Measurements from ENCODE around the gene SHROOM2.

Gene SHROOM2, protein sequence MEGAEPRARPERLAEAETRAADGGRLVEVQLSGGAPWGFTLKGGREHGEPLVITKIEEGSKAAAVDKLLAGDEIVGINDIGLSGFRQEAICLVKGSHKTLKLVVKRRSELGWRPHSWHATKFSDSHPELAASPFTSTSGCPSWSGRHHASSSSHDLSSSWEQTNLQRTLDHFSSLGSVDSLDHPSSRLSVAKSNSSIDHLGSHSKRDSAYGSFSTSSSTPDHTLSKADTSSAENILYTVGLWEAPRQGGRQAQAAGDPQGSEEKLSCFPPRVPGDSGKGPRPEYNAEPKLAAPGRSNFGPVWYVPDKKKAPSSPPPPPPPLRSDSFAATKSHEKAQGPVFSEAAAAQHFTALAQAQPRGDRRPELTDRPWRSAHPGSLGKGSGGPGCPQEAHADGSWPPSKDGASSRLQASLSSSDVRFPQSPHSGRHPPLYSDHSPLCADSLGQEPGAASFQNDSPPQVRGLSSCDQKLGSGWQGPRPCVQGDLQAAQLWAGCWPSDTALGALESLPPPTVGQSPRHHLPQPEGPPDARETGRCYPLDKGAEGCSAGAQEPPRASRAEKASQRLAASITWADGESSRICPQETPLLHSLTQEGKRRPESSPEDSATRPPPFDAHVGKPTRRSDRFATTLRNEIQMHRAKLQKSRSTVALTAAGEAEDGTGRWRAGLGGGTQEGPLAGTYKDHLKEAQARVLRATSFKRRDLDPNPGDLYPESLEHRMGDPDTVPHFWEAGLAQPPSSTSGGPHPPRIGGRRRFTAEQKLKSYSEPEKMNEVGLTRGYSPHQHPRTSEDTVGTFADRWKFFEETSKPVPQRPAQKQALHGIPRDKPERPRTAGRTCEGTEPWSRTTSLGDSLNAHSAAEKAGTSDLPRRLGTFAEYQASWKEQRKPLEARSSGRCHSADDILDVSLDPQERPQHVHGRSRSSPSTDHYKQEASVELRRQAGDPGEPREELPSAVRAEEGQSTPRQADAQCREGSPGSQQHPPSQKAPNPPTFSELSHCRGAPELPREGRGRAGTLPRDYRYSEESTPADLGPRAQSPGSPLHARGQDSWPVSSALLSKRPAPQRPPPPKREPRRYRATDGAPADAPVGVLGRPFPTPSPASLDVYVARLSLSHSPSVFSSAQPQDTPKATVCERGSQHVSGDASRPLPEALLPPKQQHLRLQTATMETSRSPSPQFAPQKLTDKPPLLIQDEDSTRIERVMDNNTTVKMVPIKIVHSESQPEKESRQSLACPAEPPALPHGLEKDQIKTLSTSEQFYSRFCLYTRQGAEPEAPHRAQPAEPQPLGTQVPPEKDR (N-terminal part only)

GRCh38 chrX:9785944-9786797 lies at the start of gene SHROOM2:
TSS of gene SHROOM2 (plus strand) at chrX:9786429. CDS start at chrX:9786546, 117 bp downstream.
- Mint-ChIP-seq H3K36me3 (ENCODE audit: low read depth) (no peaks in the 10 kb centered on the region), H3K27me3 (peaks cover 70% of the 10 kb centered on the region), H3K4me3 (peak within 1 kb of the TSS; percentile 59), H3K27ac (no peak within 1 kb of the TSS), H3K4me1 (ENCODE audit: low read depth) (no peaks in the 10 kb centered on the region), H3K9me3 (no peaks in the 10 kb centered on the region)
- intact Hi-C loops (cut with micrococcal nuclease), result no loop called here

DNA sequence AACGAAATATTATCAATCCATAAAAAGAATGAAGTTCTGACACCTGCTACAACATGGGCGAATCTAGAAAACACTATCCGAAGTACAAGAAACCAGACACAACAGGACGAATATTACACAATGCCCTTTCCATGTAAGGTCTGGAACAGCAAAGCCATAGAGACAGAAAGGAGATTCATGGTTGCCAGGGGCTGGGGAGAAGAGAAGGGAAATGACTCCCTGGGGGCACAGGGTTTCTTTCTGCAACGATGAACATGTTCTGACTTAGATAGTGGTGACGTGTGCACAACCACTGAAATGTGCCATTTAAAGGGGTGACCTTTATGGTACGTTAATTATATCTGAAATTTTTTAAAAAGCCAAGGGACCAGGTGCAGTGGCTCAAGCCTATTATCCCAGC lies 48.9 kb upstream of the SHROOM2 start:
- no peaks in the 10 kb centered on the region for H3K9me3 Mint-ChIP-seq
- no peak overlapping the region for H3K4me3 Mint-ChIP-seq
- H3K27ac Mint-ChIP-seq, result no peak overlapping the region
- H3K27me3 Mint-ChIP-seq, result peaks cover 43% of the 10 kb centered on the region
- intact Hi-C loops (cut with micrococcal nuclease), result no loop called here
- H3K4me1 Mint-ChIP-seq (ENCODE audit: low read depth), result peaks cover 5% of the 10 kb centered on the region
- H3K36me3 Mint-ChIP-seq (ENCODE audit: low read depth), result no peaks in the 10 kb centered on the region

DNA sequence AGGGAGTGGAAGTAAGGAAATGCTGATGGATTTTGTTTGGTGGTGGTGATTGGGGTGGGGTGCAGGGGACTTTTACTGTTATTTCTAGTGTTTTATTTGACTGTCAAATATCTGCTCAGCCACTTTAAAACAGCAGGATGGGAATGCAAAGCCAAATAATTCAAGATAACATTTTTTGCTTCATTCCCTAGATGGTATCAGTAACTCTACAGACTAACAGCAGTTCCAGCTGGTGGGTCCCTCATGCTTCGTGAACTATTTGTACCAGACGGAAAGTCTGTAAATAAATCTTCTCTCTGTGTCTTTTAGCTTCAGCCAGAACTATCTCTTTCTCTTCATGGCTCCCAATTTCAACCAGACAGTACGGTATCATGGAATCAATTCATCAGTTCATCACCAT lies 48.1 kb upstream of the SHROOM2 start:
- Mint-ChIP-seq H3K4me1 (ENCODE audit: low read depth) (peaks cover 5% of the 10 kb centered on the region), H3K27ac (no peak overlapping the region), H3K9me3 (no peaks in the 10 kb centered on the region), H3K36me3 (ENCODE audit: low read depth) (no peaks in the 10 kb centered on the region), H3K27me3 (peaks cover 46% of the 10 kb centered on the region), H3K4me3 (no peak overlapping the region)
- intact Hi-C loops (cut with micrococcal nuclease), result no loop called here

GRCh38 chrX:9739130-9739529 lies 47.1 kb upstream of the SHROOM2 start:
- Mint-ChIP-seq H3K27ac (no peak overlapping the region), H3K4me3 (no peak overlapping the region), H3K36me3 (ENCODE audit: low read depth) (no peaks in the 10 kb centered on the region), H3K27me3 (peaks cover 44% of the 10 kb centered on the region), H3K4me1 (ENCODE audit: low read depth) (peaks cover 5% of the 10 kb centered on the region), H3K9me3 (no peaks in the 10 kb centered on the region)
- intact Hi-C loops (cut with micrococcal nuclease), result no loop called here

- Mint-ChIP-seq H3K27ac (peak overlapping the region; percentile 57), H3K9me3 (peaks cover 8% of the 10 kb centered on the region), H3K4me3 (no peak overlapping the region), H3K4me1 (ENCODE audit: low read depth) (peaks cover 34% of the 10 kb centered on the region), H3K36me3 (ENCODE audit: low read depth) (peaks cover 7% of the 10 kb centered on the region), H3K27me3 (peaks cover 20% of the 10 kb centered on the region)
- intact Hi-C loops (cut with micrococcal nuclease), result no loop called here
Measured at GRCh38 chrX:9745417-9746115, 40.7 kb upstream of the SHROOM2 start.

- Mint-ChIP-seq H3K27ac (peak overlapping the region; percentile 57), H3K27me3 (peaks cover 24% of the 10 kb centered on the region), H3K9me3 (peaks cover 8% of the 10 kb centered on the region), H3K4me1 (ENCODE audit: low read depth) (peaks cover 34% of the 10 kb centered on the region), H3K36me3 (ENCODE audit: low read depth) (peaks cover 7% of the 10 kb centered on the region), H3K4me3 (no peak overlapping the region)
- intact Hi-C loops (cut with micrococcal nuclease), result no loop called here
Measured at GRCh38 chrX:9746148-9746888, 39.9 kb upstream of the SHROOM2 start.

DNA sequence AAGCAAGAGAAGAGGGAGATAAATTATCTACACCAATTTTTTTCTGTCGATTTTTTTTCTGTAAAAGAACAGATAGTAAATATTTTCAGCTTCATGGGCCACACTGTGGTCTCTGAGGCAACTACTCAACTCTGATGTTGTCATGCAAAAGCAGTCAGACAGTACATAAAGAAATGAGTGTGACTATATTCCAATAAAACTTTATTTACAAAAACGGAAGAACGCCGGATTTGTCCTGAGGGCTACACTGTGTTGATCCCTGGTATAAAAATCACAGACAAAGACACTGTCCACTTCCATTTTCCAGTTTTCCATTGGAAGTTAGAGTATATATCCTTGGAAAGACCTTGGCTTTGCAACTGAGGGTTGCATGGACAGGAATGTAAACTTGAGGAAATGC lies 38.6 kb upstream of the SHROOM2 start:
- H3K36me3 Mint-ChIP-seq (ENCODE audit: low read depth), result peaks cover 7% of the 10 kb centered on the region
- no peak overlapping the region for H3K27ac Mint-ChIP-seq
- H3K4me3 Mint-ChIP-seq, result no peak overlapping the region
- intact Hi-C loops (cut with micrococcal nuclease), result no loop called here
- peaks cover 25% of the 10 kb centered on the region for H3K27me3 Mint-ChIP-seq
- peaks cover 8% of the 10 kb centered on the region for H3K9me3 Mint-ChIP-seq
- H3K4me1 Mint-ChIP-seq (ENCODE audit: low read depth), result peaks cover 34% of the 10 kb centered on the region

- peaks cover 34% of the 10 kb centered on the region for H3K27me3 Mint-ChIP-seq
- peak overlapping the region; percentile 43 for H3K27ac Mint-ChIP-seq
- H3K4me3 Mint-ChIP-seq, result no peak overlapping the region
- peaks cover 7% of the 10 kb centered on the region for H3K36me3 Mint-ChIP-seq (ENCODE audit: low read depth)
- H3K9me3 Mint-ChIP-seq, result peaks cover 8% of the 10 kb centered on the region
- peaks cover 34% of the 10 kb centered on the region for H3K4me1 Mint-ChIP-seq (ENCODE audit: low read depth)
- intact Hi-C loops (cut with micrococcal nuclease), result no loop called here
Measured at GRCh38 chrX:9749146-9749692, 37.0 kb upstream of the SHROOM2 start.

DNA sequence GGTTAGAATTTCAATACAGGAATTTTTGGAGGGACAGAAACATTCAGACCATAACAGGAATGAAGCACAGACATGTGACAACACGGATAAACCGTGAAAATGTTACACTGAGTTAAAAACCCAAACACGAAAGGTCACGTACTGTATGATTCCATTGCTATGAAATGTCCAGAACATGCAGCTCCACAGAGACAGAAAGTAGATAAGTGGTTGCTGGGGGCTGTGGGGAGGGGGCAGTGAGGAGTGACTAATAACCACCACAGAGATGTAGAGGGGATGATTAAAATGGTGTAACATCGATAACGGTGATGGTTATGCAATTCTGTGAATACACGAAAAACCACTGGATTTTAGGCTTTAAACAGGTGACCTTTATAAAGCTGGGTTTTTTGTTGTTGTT lies 28.9 kb upstream of the SHROOM2 start:
- intact Hi-C loops (cut with micrococcal nuclease), result no loop called here

GRCh38 chrX:9758021-9758638 lies 28.1 kb upstream of the SHROOM2 start:
- H3K4me1 Mint-ChIP-seq (ENCODE audit: low read depth), result no peaks in the 10 kb centered on the region
- no peaks in the 10 kb centered on the region for H3K9me3 Mint-ChIP-seq
- intact Hi-C loops (cut with micrococcal nuclease), result no loop called here
- no peaks in the 10 kb centered on the region for H3K36me3 Mint-ChIP-seq (ENCODE audit: low read depth)
- H3K27me3 Mint-ChIP-seq, result peaks cover 58% of the 10 kb centered on the region
- no peak overlapping the region for H3K27ac Mint-ChIP-seq
- H3K4me3 Mint-ChIP-seq, result no peak overlapping the region

More for the DNA sequence above, 28.9 kb upstream of the SHROOM2 start:
- H3K36me3 Mint-ChIP-seq (ENCODE audit: low read depth), result no peaks in the 10 kb centered on the region
- no peaks in the 10 kb centered on the region for H3K9me3 Mint-ChIP-seq
- peaks cover 55% of the 10 kb centered on the region for H3K27me3 Mint-ChIP-seq
- H3K27ac Mint-ChIP-seq, result no peak overlapping the region
- no peaks in the 10 kb centered on the region for H3K4me1 Mint-ChIP-seq (ENCODE audit: low read depth)
- H3K4me3 Mint-ChIP-seq, result no peak overlapping the region

- Mint-ChIP-seq H3K4me1 (ENCODE audit: low read depth) (no peaks in the 10 kb centered on the region), H3K27ac (no peak overlapping the region), H3K9me3 (no peaks in the 10 kb centered on the region), H3K27me3 (peaks cover 52% of the 10 kb centered on the region), H3K36me3 (ENCODE audit: low read depth) (no peaks in the 10 kb centered on the region), H3K4me3 (no peak overlapping the region)
- intact Hi-C loops (cut with micrococcal nuclease), result no loop called here
Measured at GRCh38 chrX:9759337-9759736, 26.9 kb upstream of the SHROOM2 start.
